Prostate gland (tissue), 2 donors: ENCODE results near the gene GRIK2. TPM values are rescaled to one million over a fixed set of nuclear protein-coding genes. Genes with fewer than 3 reads are reported as not detected.

Experiments used
- DNase-seq: peaks from one replicate; pipeline ENCODE4 v3.0.0-alpha.2; 2019; ENCODE audit warnings: low spot score
- H3K27ac ChIP-seq, 2 donors: fragments of 200-600 bp; sonication (generic); 2 replicates each; pipeline ENCODE4 v1.5.1; 2017 to 2019
- H3K27me3 ChIP-seq: fragments of 200-600 bp; sonication (generic); replicated peaks from 2 replicates; pipeline ENCODE4 v1.5.1; 2019; ENCODE audit not compliant: insufficient read depth
- H3K36me3 ChIP-seq, 2 donors: fragments of 200-600 bp; sonication (generic); 1 replicate in 1 of 2; 2 replicates in 1 of 2; pipeline versions ENCODE4 v1.5.1 to v1.8.1; 2017 to 2019
- H3K4me1 ChIP-seq: fragments of 200-600 bp; sonication (generic); replicated peaks from 2 replicates; pipeline ENCODE4 v1.5.1; 2019
- H3K4me3 ChIP-seq, 2 donors: fragments of 200-600 bp; sonication (generic); 2 replicates each; pipeline ENCODE4 v1.5.1; 2017 to 2019
- H3K9me3 ChIP-seq: fragments of 200-600 bp; sonication (generic); 2 replicates; pipeline ENCODE4 v1.5.1; 2017
- CTCF ChIP-seq, 4 experiments: fragments of 200-600 bp in 2 of 4; fragments of 450-650 bp in 2 of 4; sonication (generic) in 2 of 4; IDR thresholded peaks; 1 replicate in 3 of 4; 2 replicates in 1 of 4; pipeline ENCODE4 v1.5.1; 2016 to 2019; ENCODE audit warnings: antibody characterized with exemption in 4 of 4, mild to moderate bottlenecking in 2 of 4, moderate library complexity in 2 of 4
- POLR2A ChIP-seq: fragments of 450-650 bp; IDR thresholded peaks from one replicate; pipeline ENCODE4 v1.6.1; 2016; ENCODE audit warnings: antibody characterized with exemption, mild to moderate bottlenecking
- POLR2AphosphoS5 ChIP-seq: sonication (generic); formaldehyde crosslinking; IDR thresholded peaks from one replicate; pipeline ENCODE4 v1.6.1; 2017; ENCODE audit warnings: antibody characterized with exemption
- WGBS: methylation state at CpG from one replicate; pipeline ENCODE4 v1.1.5; 2018; 5-methylcytosine and 5-hydroxymethylcytosine counted together
- intact Hi-C: fragments of 100-400 bp; cut with DNase I; formaldehyde crosslinking; loops from one replicate; pipeline ENCODE4 v1.14.2; 2022
- total RNA-seq, 2 donors: library from RNA; depleted of rRNA; stranded (reverse); fragments of >200 nt; gene quantifications; one replicate each; pipeline ENCODE4 v1.1.0, GENCODE V29; 2016

GRIK2 gene
- total RNA-seq, 2 donors from 2014 or later, result 2.6 to 15.7 TPM

GRCh38 chr6:101531538-101531937 lies 138.0 kb downstream of the GRIK2 start:
- Histone ChIP-seq H3K27me3 (no peaks in the 10 kb centered on the region), H3K27ac (no peak overlapping the region), H3K36me3 (no peaks in the 10 kb centered on the region), H3K9me3 (no peaks in the 10 kb centered on the region), H3K4me1 (no peaks in the 10 kb centered on the region), H3K4me3 (no peak overlapping the region)
- intact Hi-C loops, result no loop called here
- no peak for DNase-seq
- TF ChIP-seq POLR2A, result no peak
- no peak for TF ChIP-seq CTCF (IDR thresholded peaks at IDR 0.05)
- TF ChIP-seq POLR2AphosphoS5, result no peak
- WGBS, result 82% methylated on average over 2 of the region's 2 CpGs

- DNase-seq, result no peak
- TF ChIP-seq POLR2AphosphoS5 (no peak), POLR2A (no peak), CTCF (IDR thresholded peaks at IDR 0.05) (no peak)
- intact Hi-C loops, result no loop called here
- Histone ChIP-seq H3K4me3 (no peak overlapping the region), H3K27ac (no peak overlapping the region), H3K36me3 (no peaks in the 10 kb centered on the region), H3K4me1 (no peaks in the 10 kb centered on the region), H3K27me3 (no peaks in the 10 kb centered on the region), H3K9me3 (no peaks in the 10 kb centered on the region)
- 76% methylated on average over 2 of the region's 2 CpGs for WGBS
Measured at GRCh38 chr6:101534386-101534785, 140.9 kb downstream of the GRIK2 start.

GRCh38 chr6:101534821-101535220 lies 141.3 kb downstream of the GRIK2 start:
- 30% methylated on average over 3 of the region's 3 CpGs for WGBS
- no peaks in the 10 kb centered on the region for H3K9me3 ChIP-seq
- TF ChIP-seq POLR2A (no peak), POLR2AphosphoS5 (no peak), CTCF (IDR thresholded peaks at IDR 0.05) (no peak)
- H3K4me3 ChIP-seq, result no peak overlapping the region
- no peak for DNase-seq
- H3K36me3 ChIP-seq, result no peaks in the 10 kb centered on the region
- intact Hi-C loops, result no loop called here
- H3K4me1 ChIP-seq, result no peaks in the 10 kb centered on the region
- no peak overlapping the region for H3K27ac ChIP-seq
- no peaks in the 10 kb centered on the region for H3K27me3 ChIP-seq

GRCh38 chr6:101537753-101538316 lies 144.3 kb downstream of the GRIK2 start:
- 86% methylated on average over 2 of the region's 2 CpGs for WGBS
- TF ChIP-seq POLR2A (no peak), POLR2AphosphoS5 (no peak), CTCF (IDR thresholded peaks at IDR 0.05) (no peak)

GRCh38 chr6:101539510-101540245 lies 146.2 kb downstream of the GRIK2 start:
- TF ChIP-seq CTCF (IDR thresholded peaks at IDR 0.05) (no peak), POLR2A (no peak), POLR2AphosphoS5 (no peak)
- 51% methylated on average over 4 of the region's 4 CpGs for WGBS
- intact Hi-C loops, result no loop called here
- Histone ChIP-seq H3K27me3 (no peaks in the 10 kb centered on the region), H3K36me3 (no peaks in the 10 kb centered on the region), H3K4me1 (no peaks in the 10 kb centered on the region), H3K27ac (no peak overlapping the region), H3K4me3 (no peak overlapping the region), H3K9me3 (no peaks in the 10 kb centered on the region)
- DNase-seq, result no peak

More at GRCh38 chr6:101537753-101538316, 144.3 kb downstream of the GRIK2 start:
- no peaks in the 10 kb centered on the region for H3K4me1 ChIP-seq
- DNase-seq, result no peak
- no peaks in the 10 kb centered on the region for H3K27me3 ChIP-seq
- H3K36me3 ChIP-seq, result no peaks in the 10 kb centered on the region
- H3K27ac ChIP-seq, result no peak overlapping the region
- H3K4me3 ChIP-seq, result no peak overlapping the region
- no peaks in the 10 kb centered on the region for H3K9me3 ChIP-seq
- intact Hi-C loops, result no loop called here
